Mesodermal cell (in vitro differentiated cells): ENCODE data around the gene KIF25.

Experiments
- H3K27ac ChIP-seq: 2 replicates; pipeline ENCODE4 v1.7.0; 2013; ENCODE audit warnings: mild to moderate bottlenecking, low read depth, low read length, moderate library complexity; ENCODE audit not compliant: severe bottlenecking
- H3K36me3 ChIP-seq: 2 replicates; pipeline ENCODE4 v1.7.1; 2013; ENCODE audit warnings: mild to moderate bottlenecking, low read length, moderate library complexity; ENCODE audit not compliant: control insufficient read depth, insufficient read depth
- H3K4me1 ChIP-seq: one replicate; pipeline ENCODE4 v1.7.1; 2013; ENCODE audit warnings: mild to moderate bottlenecking, low read length; ENCODE audit not compliant: insufficient read depth, control insufficient read depth, poor library complexity, severe bottlenecking
- H3K4me3 ChIP-seq: 2 replicates; pipeline ENCODE4 v1.7.0; 2013; ENCODE audit warnings: low read length, control low read depth, mild to moderate bottlenecking; ENCODE audit not compliant: insufficient read depth, poor library complexity, severe bottlenecking; ENCODE audit errors: extremely low read depth
- H3K9me3 ChIP-seq: 2 replicates; pipeline ENCODE4 v1.7.1; 2013; ENCODE audit warnings: mild to moderate bottlenecking, low read length, moderate library complexity; ENCODE audit not compliant: control insufficient read depth
- WGBS, 2 experiments: methylation state at CpG; one replicate each; pipeline ENCODE4 v1.1.5; 2013; ENCODE audit warnings: missing lambda C conversion rate in 2 of 2; ENCODE audit not compliant: insufficient coverage in 2 of 2; 5-methylcytosine and 5-hydroxymethylcytosine counted together

Gene KIF25

DNA sequence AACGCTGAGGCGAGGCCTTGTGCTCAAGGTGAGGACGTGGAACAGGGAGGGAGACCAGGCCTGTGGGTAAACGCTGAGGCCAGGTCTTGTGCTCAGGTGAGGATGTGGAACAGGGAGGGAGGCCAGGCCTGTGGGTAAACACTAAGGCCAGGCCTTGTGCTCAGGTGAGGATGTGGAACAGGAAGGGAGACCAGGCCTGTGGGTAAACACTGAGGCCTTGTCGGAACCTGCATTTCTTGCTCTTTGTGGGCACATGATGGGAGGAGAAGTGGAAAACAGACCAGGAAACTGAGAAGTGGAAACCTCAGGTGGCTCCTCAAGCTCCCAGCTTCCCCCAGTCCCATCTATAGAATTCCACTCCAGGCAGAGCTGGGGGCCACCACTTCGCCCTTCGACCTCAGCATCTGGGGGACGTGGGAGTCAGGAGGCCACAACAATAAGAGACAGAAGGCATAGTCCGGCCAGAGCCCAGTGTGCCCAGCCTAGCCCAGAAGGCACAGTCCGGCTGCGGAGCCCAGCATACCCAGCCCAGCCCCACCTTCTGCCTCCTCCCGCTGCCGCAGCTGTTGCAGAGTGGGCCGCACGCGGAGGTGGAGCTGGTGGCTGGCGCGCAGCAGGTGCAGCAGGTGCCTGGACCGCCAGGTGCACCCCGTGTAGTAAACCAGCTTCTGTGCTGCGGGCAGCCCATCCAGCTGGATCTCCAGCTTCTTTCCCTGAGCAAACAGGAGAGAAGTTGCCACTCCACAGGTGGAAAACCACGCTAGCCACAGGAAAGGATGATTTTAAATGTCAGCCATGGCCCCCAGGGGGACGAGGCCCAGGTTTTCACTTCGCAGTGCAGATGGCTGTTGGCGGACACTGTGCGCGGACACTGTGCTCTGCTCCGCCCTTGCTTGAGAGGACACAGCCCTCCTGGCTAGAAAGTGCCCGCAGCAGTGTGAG is 64.1 kb downstream of the KIF25 start:
- no peaks in the 10 kb centered on the region for H3K36me3 ChIP-seq
- H3K4me3 ChIP-seq = no peak overlapping the region
- WGBS, 2 experiments = 92 to 97% methylated on average over 19 to 29 of the region's 29 CpGs
- H3K27ac ChIP-seq = no peak overlapping the region
- no peaks in the 10 kb centered on the region for H3K4me1 ChIP-seq
- H3K9me3 ChIP-seq = no peaks in the 10 kb centered on the region

DNA sequence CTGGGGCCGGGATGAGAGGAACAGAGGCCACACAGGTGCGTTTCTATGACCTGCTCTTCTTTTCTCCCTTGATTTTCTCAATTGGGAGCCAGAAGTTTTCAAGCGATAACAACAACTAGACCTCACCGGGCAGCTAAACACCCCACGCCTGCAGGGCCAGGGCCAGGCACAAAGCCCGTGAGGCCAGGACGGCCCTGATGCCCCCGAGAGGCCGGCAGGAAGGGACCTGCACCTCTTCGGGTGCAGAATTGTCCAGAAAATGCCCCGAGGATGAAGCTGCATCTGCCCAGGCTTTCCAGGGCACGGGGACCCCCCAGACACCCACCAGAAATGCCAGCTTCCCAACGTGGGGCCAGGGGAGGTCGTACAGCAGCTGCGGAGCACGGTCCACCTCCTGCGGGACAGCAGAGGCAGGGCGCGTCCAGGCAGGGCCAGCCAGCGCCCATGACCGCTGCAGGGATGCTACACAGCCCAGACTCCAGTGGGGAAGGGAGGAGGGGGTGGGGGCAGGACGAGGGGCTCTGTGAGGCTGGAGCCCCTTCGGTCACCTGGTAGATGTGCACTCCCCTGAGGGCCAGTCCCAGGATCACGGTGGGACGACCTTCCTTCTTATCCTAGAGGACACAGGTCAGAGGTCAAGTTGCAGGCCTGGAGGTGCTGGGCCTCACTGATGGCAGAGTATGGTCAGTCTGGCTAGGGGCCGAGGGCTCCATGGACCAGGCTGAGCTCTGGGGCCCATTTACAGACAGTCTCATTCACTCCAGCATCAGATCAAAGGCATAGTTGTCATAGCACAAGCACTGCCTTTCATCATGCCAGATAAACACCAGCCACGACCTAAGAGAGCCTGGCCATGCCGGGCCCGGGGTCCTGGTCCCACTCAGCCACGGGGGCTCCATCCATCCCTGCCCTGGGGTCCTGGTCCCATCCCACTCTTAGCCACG is 65.1 kb downstream of the KIF25 start:
- no peaks in the 10 kb centered on the region for H3K9me3 ChIP-seq
- H3K4me3 ChIP-seq = no peak overlapping the region
- no peaks in the 10 kb centered on the region for H3K36me3 ChIP-seq
- WGBS, 2 experiments = 92% methylated on average over 26 to 31 of the region's 31 CpGs
- no peak overlapping the region for H3K27ac ChIP-seq
- no peaks in the 10 kb centered on the region for H3K4me1 ChIP-seq

DNA sequence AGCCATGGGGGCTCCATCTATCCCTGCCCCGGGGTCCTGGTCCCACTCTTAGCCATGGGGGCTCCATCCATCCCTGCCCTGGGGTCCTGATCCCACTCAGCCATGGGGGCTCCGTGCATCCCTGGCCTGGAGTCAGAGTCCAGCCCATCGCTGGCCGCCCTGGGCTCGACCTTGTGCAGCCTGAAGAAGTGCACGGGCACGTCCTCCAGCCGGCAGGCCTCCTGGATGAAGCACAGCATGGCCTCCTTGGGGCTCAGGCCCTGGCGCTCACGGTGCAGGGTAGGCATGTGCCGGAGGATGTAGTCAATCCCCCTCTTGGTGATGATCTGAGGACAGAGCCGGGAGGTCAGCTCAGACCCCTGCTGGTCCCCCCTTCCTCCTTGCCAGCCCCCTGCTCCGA is 66.0 kb downstream of the KIF25 start:
- WGBS, 2 experiments = 91 to 97% methylated on average over 12 to 13 of the region's 13 CpGs
- H3K27ac ChIP-seq = no peak overlapping the region
- H3K9me3 ChIP-seq = no peaks in the 10 kb centered on the region
- H3K36me3 ChIP-seq = no peaks in the 10 kb centered on the region
- no peaks in the 10 kb centered on the region for H3K4me1 ChIP-seq
- H3K4me3 ChIP-seq = no peak overlapping the region

DNA sequence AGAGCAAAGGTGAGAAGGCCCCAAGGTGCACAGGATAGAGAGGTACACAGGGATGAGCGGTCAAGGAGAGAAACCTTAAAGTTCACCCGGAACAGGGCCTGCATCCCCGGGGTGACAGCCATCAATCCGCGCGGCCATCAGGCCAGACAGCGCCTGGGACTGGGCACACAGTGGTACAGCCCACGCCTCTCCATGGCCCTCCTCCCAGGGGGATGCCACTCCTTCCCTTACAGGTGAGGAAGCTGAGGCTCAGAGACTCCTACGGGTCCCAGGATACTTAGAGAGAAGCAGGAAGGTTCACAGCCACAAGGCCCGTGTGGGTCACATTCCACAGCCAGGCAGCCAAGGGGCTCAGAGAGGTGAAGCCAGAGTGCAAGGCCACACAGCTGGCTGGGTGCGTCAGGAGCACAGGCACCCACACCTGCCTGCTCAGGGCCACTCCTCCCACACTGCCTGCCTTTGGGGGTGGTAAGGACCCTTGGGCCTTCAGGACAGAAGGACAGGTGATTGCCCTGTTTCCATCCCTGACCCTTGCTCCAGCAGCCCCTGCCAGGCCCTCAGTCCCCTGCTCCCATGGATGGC is 66.8 kb downstream of the KIF25 start:
- Histone ChIP-seq H3K27ac (no peak overlapping the region), H3K4me1 (no peaks in the 10 kb centered on the region), H3K4me3 (no peak overlapping the region), H3K9me3 (no peaks in the 10 kb centered on the region), H3K36me3 (no peaks in the 10 kb centered on the region)
- 89 to 94% methylated on average over 10 of the region's 11 CpGs for WGBS, 2 experiments

DNA sequence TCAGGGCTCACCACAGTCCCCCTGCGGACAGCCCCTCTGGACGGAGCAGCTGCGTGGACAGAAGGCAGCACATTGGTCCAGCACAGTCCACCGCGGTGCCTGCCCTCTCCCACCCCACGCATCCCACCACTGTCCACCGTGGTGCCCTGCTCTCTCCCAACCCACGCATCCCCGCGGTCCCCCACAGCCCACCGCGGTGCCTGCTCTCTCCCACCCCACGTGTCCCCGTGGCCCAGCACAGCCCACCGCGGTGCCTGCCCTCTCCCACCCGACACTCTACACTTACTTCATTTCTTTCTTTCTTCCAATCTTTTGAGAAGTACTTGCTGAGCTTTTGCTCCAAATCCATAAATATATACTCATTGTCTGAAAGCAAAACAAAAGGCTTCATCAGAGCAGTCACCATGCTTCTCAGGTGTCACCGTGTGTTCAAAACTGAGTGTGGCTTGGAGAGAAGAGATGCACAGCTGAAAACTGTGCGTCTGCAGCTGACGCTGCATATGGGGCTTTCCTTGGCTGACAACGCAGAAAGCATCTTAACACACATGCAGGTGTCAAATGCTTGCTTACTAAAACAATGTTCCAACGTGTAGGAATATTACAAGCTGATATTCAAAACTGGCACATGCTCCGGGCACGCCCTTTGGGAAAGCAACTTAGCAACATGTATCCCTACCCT is 69.7 kb downstream of the KIF25 start:
- Histone ChIP-seq H3K4me3 (no peak overlapping the region), H3K9me3 (no peaks in the 10 kb centered on the region), H3K4me1 (no peaks in the 10 kb centered on the region), H3K36me3 (no peaks in the 10 kb centered on the region), H3K27ac (no peak overlapping the region)
- 94 to 95% methylated on average over 15 to 24 of the region's 24 CpGs for WGBS, 2 experiments

DNA sequence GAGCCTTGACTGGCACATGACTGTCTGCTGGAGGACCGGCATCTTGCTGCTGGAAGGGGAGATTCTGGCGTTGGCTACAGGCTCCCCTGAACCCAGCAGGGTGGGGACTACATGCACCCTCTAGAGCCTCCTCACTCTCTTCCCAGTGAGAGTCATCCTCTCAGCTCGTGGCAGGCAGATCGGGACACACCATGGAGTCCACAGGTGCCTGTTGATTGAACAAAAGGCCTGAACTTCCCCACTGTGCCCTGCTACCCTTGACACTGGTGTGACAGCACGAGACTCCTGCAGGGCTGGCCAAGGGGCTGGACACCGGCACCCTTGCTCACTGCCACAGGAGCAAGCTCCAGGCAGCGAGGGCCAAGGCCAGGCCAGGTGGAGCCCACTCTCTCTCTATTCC is 73.3 kb downstream of the KIF25 start:
- Histone ChIP-seq H3K27ac (no peak overlapping the region), H3K4me3 (no peak overlapping the region), H3K4me1 (no peaks in the 10 kb centered on the region), H3K36me3 (no peaks in the 10 kb centered on the region), H3K9me3 (no peaks in the 10 kb centered on the region)
- 96 to 100% methylated on average over 5 to 7 of the region's 7 CpGs for whole genome bisulfite sequencing, 2 experiments

DNA sequence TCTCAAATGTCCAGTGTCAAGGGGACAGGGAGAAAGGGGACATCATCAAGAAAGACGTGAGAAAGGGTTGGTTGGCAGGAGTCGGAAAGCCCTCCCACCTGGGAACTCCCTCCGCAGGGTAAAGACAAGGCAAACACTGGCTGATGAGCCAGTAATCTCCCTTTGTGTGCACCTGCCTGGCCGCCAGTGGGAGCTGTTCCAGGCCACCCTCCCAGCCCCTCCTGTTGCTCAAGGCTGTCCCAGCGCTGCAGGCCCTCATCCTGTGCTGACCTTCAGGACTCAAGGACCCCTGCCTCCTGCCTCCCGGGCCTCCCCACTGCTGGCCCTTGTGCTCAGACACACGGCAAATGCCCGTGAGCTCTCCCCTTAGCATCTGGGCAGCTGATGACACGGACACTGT is 74.1 kb downstream of the KIF25 start:
- 65 to 71% methylated on average over 9 of the region's 9 CpGs for WGBS, 2 experiments
- H3K9me3 ChIP-seq = no peaks in the 10 kb centered on the region
- H3K4me3 ChIP-seq = no peak overlapping the region
- H3K4me1 ChIP-seq = no peaks in the 10 kb centered on the region
- H3K36me3 ChIP-seq = no peaks in the 10 kb centered on the region
- no peak overlapping the region for H3K27ac ChIP-seq

DNA sequence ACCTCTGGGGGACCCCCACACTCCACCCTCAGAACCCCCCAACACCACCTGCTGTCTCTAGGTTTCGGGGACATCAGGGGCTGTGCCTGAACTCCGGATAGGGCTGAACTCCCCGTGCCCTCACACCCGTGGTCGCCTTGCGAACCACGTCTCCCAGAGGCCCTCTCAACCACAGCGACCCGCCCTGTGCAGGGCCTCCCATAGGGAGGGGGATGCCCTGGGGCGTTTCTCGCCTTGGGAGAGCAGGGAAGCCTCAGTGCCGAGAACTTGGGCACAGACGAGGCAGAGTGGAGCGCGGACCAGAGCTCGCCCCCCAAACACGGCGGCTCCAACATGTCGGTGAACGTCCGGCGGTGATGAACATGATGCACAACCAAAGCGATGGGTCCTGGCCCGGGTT is 74.8 kb downstream of the KIF25 start:
- H3K4me1 ChIP-seq = no peaks in the 10 kb centered on the region
- H3K27ac ChIP-seq = no peak overlapping the region
- H3K36me3 ChIP-seq = no peaks in the 10 kb centered on the region
- 86 to 96% methylated on average over 18 to 24 of the region's 24 CpGs for WGBS, 2 experiments
- H3K4me3 ChIP-seq = no peak overlapping the region
- no peaks in the 10 kb centered on the region for H3K9me3 ChIP-seq

DNA sequence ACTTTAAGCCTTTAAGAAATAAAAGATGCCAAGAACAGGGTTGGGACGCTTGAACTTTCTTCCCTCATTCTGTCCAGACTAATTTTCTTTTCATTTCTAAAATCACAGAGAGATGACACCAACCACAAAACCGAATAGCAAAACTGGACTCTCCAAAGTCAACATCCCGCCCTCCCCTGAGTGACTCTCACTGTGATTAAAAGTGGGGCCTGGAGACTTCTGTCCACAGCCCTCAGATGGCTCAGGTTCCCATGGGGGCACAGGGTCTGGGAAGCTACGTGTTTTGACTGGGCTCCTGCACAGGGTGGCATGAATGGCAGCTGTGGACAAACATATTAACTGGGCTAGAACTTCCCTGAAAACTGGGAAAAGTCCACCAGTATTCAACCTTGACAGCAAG is 75.3 kb downstream of the KIF25 start:
- Histone ChIP-seq H3K4me1 (no peaks in the 10 kb centered on the region), H3K4me3 (no peak overlapping the region), H3K36me3 (no peaks in the 10 kb centered on the region), H3K9me3 (no peaks in the 10 kb centered on the region), H3K27ac (no peak overlapping the region)
- 92 to 93% methylated on average over 4 of the region's 4 CpGs for WGBS, 2 experiments
